VCaP (cell line): ENCODE results near the gene C1QTNF1.

ENCODE experiments used
- H3K27ac ChIP-seq: fragments of 450-650 bp; 2 replicates; pipeline ENCODE4 v1.5.1; 2017
- TF ChIP-seq, protein P1 (sequence below): fragments of 450-650 bp; conservative IDR thresholded peaks from 2 replicates; pipeline ENCODE4 v1.5.1; 2017; ENCODE audit warnings: mild to moderate bottlenecking, moderate library complexity

C1QTNF1 gene

DNA sequence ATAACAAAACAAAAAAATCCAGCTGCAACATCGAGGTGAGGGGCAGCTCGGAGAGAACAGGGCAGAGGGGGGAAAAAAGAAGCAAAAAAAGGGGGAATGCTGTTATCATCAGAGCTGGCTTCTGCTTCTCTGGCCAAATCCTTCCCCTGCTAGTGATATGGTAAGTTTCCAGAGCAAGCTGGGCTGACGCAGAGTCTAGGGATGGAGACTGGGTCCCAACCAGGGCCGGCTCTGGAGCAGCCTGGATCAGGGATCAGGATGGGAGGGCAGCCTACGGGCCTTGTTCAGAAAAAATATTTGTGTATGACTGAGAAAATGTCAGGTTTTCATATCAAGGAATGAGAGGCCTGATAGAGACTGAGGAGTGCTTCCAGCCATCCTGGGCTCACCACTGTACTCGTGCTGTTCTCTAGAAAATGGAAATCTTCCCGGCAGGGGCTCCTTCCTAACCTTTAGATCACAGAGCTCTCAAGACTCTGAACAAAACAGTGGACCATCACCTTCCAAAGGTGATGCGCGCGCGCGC lies 726 bp upstream of the C1QTNF1 start:
- peak overlapping the region; percentile 93 for H3K27ac ChIP-seq
- TF ChIP-seq, protein P1, sequence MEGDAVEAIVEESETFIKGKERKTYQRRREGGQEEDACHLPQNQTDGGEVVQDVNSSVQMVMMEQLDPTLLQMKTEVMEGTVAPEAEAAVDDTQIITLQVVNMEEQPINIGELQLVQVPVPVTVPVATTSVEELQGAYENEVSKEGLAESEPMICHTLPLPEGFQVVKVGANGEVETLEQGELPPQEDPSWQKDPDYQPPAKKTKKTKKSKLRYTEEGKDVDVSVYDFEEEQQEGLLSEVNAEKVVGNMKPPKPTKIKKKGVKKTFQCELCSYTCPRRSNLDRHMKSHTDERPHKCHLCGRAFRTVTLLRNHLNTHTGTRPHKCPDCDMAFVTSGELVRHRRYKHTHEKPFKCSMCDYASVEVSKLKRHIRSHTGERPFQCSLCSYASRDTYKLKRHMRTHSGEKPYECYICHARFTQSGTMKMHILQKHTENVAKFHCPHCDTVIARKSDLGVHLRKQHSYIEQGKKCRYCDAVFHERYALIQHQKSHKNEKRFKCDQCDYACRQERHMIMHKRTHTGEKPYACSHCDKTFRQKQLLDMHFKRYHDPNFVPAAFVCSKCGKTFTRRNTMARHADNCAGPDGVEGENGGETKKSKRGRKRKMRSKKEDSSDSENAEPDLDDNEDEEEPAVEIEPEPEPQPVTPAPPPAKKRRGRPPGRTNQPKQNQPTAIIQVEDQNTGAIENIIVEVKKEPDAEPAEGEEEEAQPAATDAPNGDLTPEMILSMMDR = no peak

GRCh38 chr17:79024901-79025737 lies 1.1 kb downstream of the C1QTNF1 start:
- TF ChIP-seq, protein P1 = no peak
- H3K27ac ChIP-seq = peak overlapping the region; percentile 93

DNA sequence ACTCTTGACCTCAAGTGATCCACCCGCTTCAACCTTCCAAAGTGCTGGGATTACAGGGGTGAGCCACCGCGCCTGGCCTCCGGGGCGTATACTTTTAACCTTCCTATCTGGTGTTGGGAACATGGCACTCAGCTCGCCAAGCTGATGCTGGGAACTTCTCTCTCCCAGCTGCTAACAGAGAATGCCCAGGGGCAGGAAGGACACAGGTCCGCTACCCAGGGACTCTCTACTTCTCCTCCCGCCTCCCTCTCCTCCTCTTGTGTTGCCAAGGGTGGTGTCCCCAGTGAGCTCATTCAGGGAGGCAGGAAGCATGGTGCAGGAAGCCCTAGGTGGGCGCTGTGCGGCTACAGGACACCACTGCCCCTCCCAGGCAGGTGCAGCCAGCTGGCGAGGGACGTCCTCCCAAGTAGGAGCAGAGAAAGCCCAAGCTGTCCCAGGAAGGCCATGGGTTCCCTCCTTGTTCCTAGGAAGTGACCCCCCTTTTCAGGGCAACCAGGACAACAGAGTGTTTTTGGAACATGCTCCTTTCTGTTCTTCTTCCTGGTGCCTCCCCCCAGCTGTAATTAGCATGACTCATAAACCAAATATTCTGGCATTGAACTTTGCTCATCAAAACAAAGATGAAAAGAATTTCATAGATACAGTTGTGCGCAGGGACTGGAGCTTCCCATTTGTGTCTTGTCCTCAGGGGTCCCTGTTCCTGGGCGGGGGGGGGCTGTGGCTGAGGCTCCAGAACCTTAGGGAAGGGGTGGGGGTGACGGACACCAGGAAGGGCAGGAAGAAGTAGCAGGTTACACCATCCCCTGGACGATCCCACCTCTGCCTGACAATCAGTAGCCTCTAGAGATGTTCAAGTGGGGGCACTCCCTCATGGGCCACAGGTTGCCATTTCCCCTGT lies 2.7 kb downstream of the C1QTNF1 start:
- H3K27ac ChIP-seq = peak overlapping the region; percentile 93
- TF ChIP-seq, protein P1 = no peak

- peak overlapping the region; percentile 93; the same call in 1 of the 2 replicates for H3K27ac ChIP-seq
- TF ChIP-seq, protein P1 = no peak
Observed at GRCh38 chr17:79027274-79027924, 3.4 kb downstream of the C1QTNF1 start.

DNA sequence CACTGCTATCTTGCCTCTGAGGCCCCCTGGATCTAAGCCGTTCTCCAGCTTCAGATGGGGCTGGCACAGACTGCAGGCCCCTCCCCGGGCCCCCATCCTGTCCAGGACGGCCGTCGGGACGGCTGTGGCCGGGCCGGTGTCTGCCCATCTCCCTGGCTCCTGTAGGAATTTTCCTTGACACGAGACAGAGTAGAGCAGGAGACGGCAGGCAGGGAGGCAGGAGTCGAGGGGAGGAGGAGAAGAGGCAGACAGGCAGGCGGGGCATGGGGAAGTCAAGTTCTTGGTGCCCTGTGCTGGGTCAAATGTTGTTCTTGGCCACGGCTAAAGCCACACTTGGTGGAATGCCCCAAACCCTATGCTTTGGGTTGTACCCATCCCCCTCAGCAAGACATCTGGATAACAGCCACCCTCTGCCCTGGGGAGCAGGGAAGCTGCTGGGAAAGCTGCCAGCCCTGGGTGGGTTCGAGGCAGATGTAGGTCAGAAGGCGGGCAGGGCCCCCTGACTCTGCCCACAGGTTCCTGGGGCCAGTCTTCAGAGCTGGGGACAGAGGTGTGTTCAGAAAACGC lies 4.0 kb downstream of the C1QTNF1 start:
- no peak overlapping the region; the same call in 1 of the 2 replicates for H3K27ac ChIP-seq
- TF ChIP-seq, protein P1 = no peak

DNA sequence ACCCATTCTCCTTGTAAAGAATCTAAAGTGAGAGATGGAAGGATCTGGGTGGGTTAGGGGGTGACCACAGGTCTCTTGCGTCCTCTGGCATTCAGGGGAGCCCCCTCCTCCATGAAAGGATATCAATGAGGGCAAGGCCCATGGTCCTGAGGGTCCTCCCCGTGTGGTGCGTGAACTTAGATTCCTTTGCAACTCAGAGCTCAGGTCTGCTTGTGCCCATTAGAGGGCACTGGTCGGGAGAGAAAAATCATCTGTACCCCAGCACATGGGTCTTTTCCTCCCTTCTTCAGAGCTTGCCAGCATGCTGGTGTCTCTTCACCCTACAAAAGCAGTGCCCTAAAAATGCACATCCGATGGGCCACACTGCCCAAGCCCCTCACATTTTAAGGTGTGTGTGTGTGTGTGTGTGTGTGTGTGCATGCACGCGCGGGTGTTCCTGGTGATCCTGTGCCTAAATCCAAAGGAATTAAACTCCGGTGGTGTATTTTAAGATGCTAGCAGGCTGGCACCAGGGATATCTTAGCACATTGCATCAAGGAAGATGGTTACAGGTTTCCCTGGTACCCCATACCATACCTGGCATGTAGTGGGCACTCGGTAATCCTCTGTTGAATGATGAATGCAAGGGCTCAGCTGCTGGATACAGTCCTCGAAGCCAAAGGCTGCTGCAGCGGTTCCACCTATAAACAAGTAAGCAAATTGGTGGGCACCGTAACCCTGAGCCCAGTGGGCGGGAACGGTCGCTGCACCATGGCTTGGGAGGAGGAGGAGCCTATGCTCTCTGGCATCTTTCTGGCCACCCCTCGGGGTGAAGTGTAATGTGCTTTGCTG lies 4.7 kb downstream of the C1QTNF1 start:
- H3K27ac ChIP-seq = no peak overlapping the region; the same call in 1 of the 2 replicates
- TF ChIP-seq, protein P1 = peak; percentile 42
